ENCODE data around the gene DNLZ.

GRCh38 chr9:136314944-136315343 is 48.6 kb downstream of the DNLZ start:
- TF ChIP-seq GATA2 (IDR thresholded peaks at IDR 0.05; ENCODE audit: low read depth, low read length), result no peak
- no peak for TF ChIP-seq GATA3 (IDR thresholded peaks at IDR 0.05; ENCODE audit: low read depth, low read length)

All from SH-SY5Y (cell line).